Brain pericyte (primary cell): Measurements from ENCODE around the gene GPRIN2.
"Not testable (repeated sequence)": the region's sequence is repeated elsewhere in the genome, so short reads cannot be mapped to it uniquely, and the experiment has no call there.

Source experiments
- DNase-seq: peaks from one replicate; pipeline ENCODE4 v3.0.0-alpha.2; 2012; ENCODE audit warnings: low read depth, low spot score

The GPRIN2 gene

GRCh38 chr10:46520941-46521340 is 35.5 kb downstream of the GPRIN2 start:
- DNase-seq = no peak

- DNase-seq = no peak
These were observed 36.1 kb downstream of the GPRIN2 start for GRCh38 chr10:46520381-46520780.

- no peak for DNase-seq
These were observed 38.3 kb downstream of the GPRIN2 start for GRCh38 chr10:46518028-46518725.

- no peak for DNase-seq
These were observed 38.9 kb downstream of the GPRIN2 start for GRCh38 chr10:46517541-46517940.

- no peak for DNase-seq
These were observed 39.6 kb downstream of the GPRIN2 start for GRCh38 chr10:46516660-46517416.

- no peak for DNase-seq
These were observed 40.7 kb downstream of the GPRIN2 start for GRCh38 chr10:46515793-46516192.

- no peak for DNase-seq
These were observed 41.1 kb downstream of the GPRIN2 start for GRCh38 chr10:46515366-46515765.

- DNase-seq = no peak
These were observed 41.6 kb downstream of the GPRIN2 start for GRCh38 chr10:46514899-46515298.

- no peak for DNase-seq
These were observed 42.0 kb downstream of the GPRIN2 start for GRCh38 chr10:46514431-46514861.

GRCh38 chr10:46513333-46513732 is 43.1 kb downstream of the GPRIN2 start:
- not testable (repeated sequence) for DNase-seq

GRCh38 chr10:46512725-46513124 is 43.7 kb downstream of the GPRIN2 start:
- DNase-seq = not testable (repeated sequence)

- not testable (repeated sequence) for DNase-seq
These were observed 44.5 kb downstream of the GPRIN2 start for GRCh38 chr10:46512002-46512401.
